Trophoblast cell (in vitro differentiated cells and primary cell): ENCODE results near the gene PDCD2L.
A peak's percentile ranks its signal among the peaks of the same experiment; 100 is the strongest.

Source experiments
- DNase-seq, 2 donors: peaks; one replicate each; pipeline ENCODE4 v3.0.0-alpha.2; 2016
- H2AFZ ChIP-seq: 2 replicates; pipeline ENCODE4 v1.6.1; 2013; ENCODE audit warnings: low read length, moderate library complexity, mild to moderate bottlenecking; ENCODE audit not compliant: insufficient read depth, poor library complexity
- H2AK5ac ChIP-seq: 2 replicates; pipeline ENCODE4 v1.6.1; 2013; ENCODE audit warnings: mild to moderate bottlenecking, low read length
- H2BK120ac ChIP-seq: 2 replicates; pipeline ENCODE4 v1.6.1; 2013; ENCODE audit warnings: low read length, mild to moderate bottlenecking, moderate library complexity; ENCODE audit not compliant: insufficient read depth, poor library complexity
- H2BK12ac ChIP-seq: 2 replicates; pipeline ENCODE4 v1.6.1; 2013; ENCODE audit warnings: mild to moderate bottlenecking, low read length, moderate library complexity
- H2BK5ac ChIP-seq: 2 replicates; pipeline ENCODE4 v1.6.1; 2013; ENCODE audit warnings: low read length, low read depth, moderate library complexity, mild to moderate bottlenecking; ENCODE audit not compliant: poor library complexity
- H3K14ac ChIP-seq: 2 replicates; pipeline ENCODE4 v1.6.1; 2013; ENCODE audit warnings: mild to moderate bottlenecking, low read length
- H3K18ac ChIP-seq: 2 replicates; pipeline ENCODE4 v1.6.1; 2013; ENCODE audit warnings: mild to moderate bottlenecking, low read length
- H3K23ac ChIP-seq: 2 replicates; pipeline ENCODE4 v1.6.1; 2013; ENCODE audit warnings: low read length
- H3K27ac ChIP-seq: 2 replicates; pipeline ENCODE4 v1.5.1; 2013; ENCODE audit warnings: low read depth, mild to moderate bottlenecking, inconsistent platforms, low read length, moderate library complexity
- H3K27me3 ChIP-seq: 2 replicates; pipeline ENCODE4 v1.6.1; 2013; ENCODE audit warnings: inconsistent platforms, mild to moderate bottlenecking, low read length, moderate library complexity; ENCODE audit not compliant: insufficient read depth
- H3K36me3 ChIP-seq, 2 experiments: 1 replicate in 1 of 2; 2 replicates in 1 of 2; pipeline ENCODE4 v1.6.1; 2013; ENCODE audit warnings: low read length in 2 of 2, mild to moderate bottlenecking in 2 of 2, moderate library complexity in 1 of 2; ENCODE audit not compliant: insufficient read depth in 2 of 2, control insufficient read depth in 1 of 2
- H3K4ac ChIP-seq: 2 replicates; pipeline ENCODE4 v1.6.1; 2013; ENCODE audit warnings: low read depth, mild to moderate bottlenecking, low read length, moderate library complexity
- H3K4me1 ChIP-seq, 2 experiments: 1 replicate in 1 of 2; 2 replicates in 1 of 2; pipeline ENCODE4 v1.6.1; 2013; ENCODE audit warnings: low read length in 2 of 2, mild to moderate bottlenecking in 2 of 2, moderate library complexity in 1 of 2; ENCODE audit not compliant: insufficient read depth in 2 of 2, control insufficient read depth in 1 of 2
- H3K4me2 ChIP-seq: 2 replicates; pipeline ENCODE4 v1.6.1; 2013; ENCODE audit warnings: inconsistent platforms, mild to moderate bottlenecking, low read length, moderate library complexity
- H3K4me3 ChIP-seq: 2 replicates; pipeline ENCODE4 v1.5.1; 2013; ENCODE audit warnings: mild to moderate bottlenecking, low read depth, low read length, inconsistent platforms
- H3K79me1 ChIP-seq: one replicate; pipeline ENCODE4 v1.6.1; 2013; ENCODE audit warnings: low read length
- H3K79me2 ChIP-seq: 2 replicates; pipeline ENCODE4 v1.6.1; 2013; ENCODE audit warnings: low read length, mild to moderate bottlenecking; ENCODE audit not compliant: control insufficient read depth, insufficient read depth, poor library complexity
- H3K9ac ChIP-seq: 2 replicates; pipeline ENCODE4 v1.6.1; 2013; ENCODE audit warnings: mild to moderate bottlenecking, low read length
- H3K9me3 ChIP-seq: 2 replicates; pipeline ENCODE4 v1.6.1; 2013; ENCODE audit warnings: low read depth, mild to moderate bottlenecking, control low read depth, inconsistent platforms, low read length; ENCODE audit not compliant: insufficient read depth
- H4K12ac ChIP-seq: 2 replicates; pipeline ENCODE4 v1.6.1; 2013; ENCODE audit warnings: low read depth, mild to moderate bottlenecking, low read length, moderate library complexity
- H4K8ac ChIP-seq: 2 replicates; pipeline ENCODE4 v1.6.1; 2013; ENCODE audit warnings: low read depth, mild to moderate bottlenecking, low read length, moderate library complexity
- H4K91ac ChIP-seq: one replicate; pipeline ENCODE4 v1.6.1; 2013; ENCODE audit warnings: low read depth, mild to moderate bottlenecking, low read length, moderate library complexity
- WGBS: extraction: QIAGEN DNeasy Blood & Tissue Kit; methylation state at CpG from one replicate; pipeline ENCODE4 v1.1.7; 2013; ENCODE audit warnings: missing lambda C conversion rate; ENCODE audit not compliant: insufficient read length, insufficient coverage; ENCODE audit errors: extremely low coverage; 5-methylcytosine and 5-hydroxymethylcytosine counted together

The PDCD2L gene

GRCh38 chr19:34363094-34363493 lies 41.1 kb upstream of the PDCD2L start:
- Histone ChIP-seq H3K79me2 (peaks cover 8% of the 10 kb centered on the region), H3K4me1 (peaks cover 18 to 22% of the 10 kb centered on the region in 2 experiments), H4K12ac (no peak overlapping the region), H3K27me3 (no peaks in the 10 kb centered on the region), H3K4me3 (no peak overlapping the region), H3K23ac (no peak overlapping the region), H4K8ac (no peak overlapping the region), H3K4ac (no peak overlapping the region), H2BK12ac (no peak overlapping the region), H4K91ac (no peak overlapping the region), H3K36me3 (peaks cover 5 to 6% of the 10 kb centered on the region in 2 experiments), H2AK5ac (no peak overlapping the region), H3K79me1 (peaks cover 13% of the 10 kb centered on the region), H2BK120ac (no peak overlapping the region), H3K18ac (no peak overlapping the region), H3K14ac (no peak overlapping the region), H3K4me2 (no peak overlapping the region), H2AFZ (no peak overlapping the region), H3K9me3 (no peaks in the 10 kb centered on the region), H3K27ac (no peak overlapping the region), H3K9ac (no peak overlapping the region), H2BK5ac (no peak overlapping the region)
- WGBS: no CpG with 5 or more reads among the region's 4 CpGs
- DNase-seq: no peak

GRCh38 chr19:34363930-34364329 lies 40.3 kb upstream of the PDCD2L start:
- Histone ChIP-seq H3K23ac (no peak overlapping the region), H2AK5ac (no peak overlapping the region), H3K79me1 (peaks cover 12% of the 10 kb centered on the region), H3K27ac (no peak overlapping the region), H3K79me2 (peaks cover 8% of the 10 kb centered on the region), H3K9me3 (no peaks in the 10 kb centered on the region), H3K4me3 (no peak overlapping the region), H2AFZ (no peak overlapping the region), H4K91ac (no peak overlapping the region), H3K14ac (no peak overlapping the region), H3K36me3 (peaks cover 11% of the 10 kb centered on the region in 2 experiments), H3K18ac (no peak overlapping the region), H2BK12ac (no peak overlapping the region), H3K27me3 (no peaks in the 10 kb centered on the region), H3K4me2 (no peak overlapping the region), H3K4ac (no peak overlapping the region), H2BK120ac (no peak overlapping the region), H4K12ac (no peak overlapping the region), H4K8ac (no peak overlapping the region), H2BK5ac (no peak overlapping the region), H3K4me1 (peaks cover 15 to 16% of the 10 kb centered on the region in 2 experiments), H3K9ac (no peak overlapping the region)
- WGBS: no CpG with 5 or more reads among the region's 5 CpGs
- no peak for DNase-seq

- H3K4me2 ChIP-seq: peak overlapping the region; percentile 94
- H4K12ac ChIP-seq: no peak overlapping the region
- no peak overlapping the region for H3K23ac ChIP-seq
- H3K9ac ChIP-seq: no peak overlapping the region
- H3K27ac ChIP-seq: no peak overlapping the region
- peaks cover 15 to 16% of the 10 kb centered on the region in 2 experiments for H3K4me1 ChIP-seq
- H3K4me3 ChIP-seq: no peak overlapping the region
- H3K27me3 ChIP-seq: no peaks in the 10 kb centered on the region
- no peak overlapping the region for H2BK120ac ChIP-seq
- peaks cover 9% of the 10 kb centered on the region for H3K79me1 ChIP-seq
- peak overlapping the region; percentile 37 for H2AFZ ChIP-seq
- H2AK5ac ChIP-seq: no peak overlapping the region
- no peak overlapping the region for H3K14ac ChIP-seq
- H3K4ac ChIP-seq: no peak overlapping the region
- H2BK5ac ChIP-seq: no peak overlapping the region
- no CpG with 5 or more reads among the region's 11 CpGs for WGBS
- H2BK12ac ChIP-seq: no peak overlapping the region
- peaks cover 8% of the 10 kb centered on the region for H3K79me2 ChIP-seq
- H4K8ac ChIP-seq: peak overlapping the region; percentile 70
- H3K9me3 ChIP-seq: no peaks in the 10 kb centered on the region
- H3K36me3 ChIP-seq: peaks cover 13 to 14% of the 10 kb centered on the region in 2 experiments
- H4K91ac ChIP-seq: peak overlapping the region; percentile 50
- no peak for DNase-seq
- no peak overlapping the region for H3K18ac ChIP-seq
These were observed 39.8 kb upstream of the PDCD2L start for GRCh38 chr19:34364462-34364829.

GRCh38 chr19:34364830-34365462 lies 39.3 kb upstream of the PDCD2L start, which contains the start of gene GPI:
TSS of gene GPI (plus strand) at chr19:34365196. CDS start at chr19:34365267, 71 bp downstream.
- H3K4ac ChIP-seq: peak within 1 kb of the TSS; percentile 82
- DNase-seq: peak in 1 of 2 donors; percentile 30

More at GRCh38 chr19:34364830-34365462, 39.3 kb upstream of the PDCD2L start, which contains the start of gene GPI:
- H3K14ac ChIP-seq: peak within 1 kb of the TSS; percentile 69
- H4K12ac ChIP-seq: peak within 1 kb of the TSS; percentile 10
- H3K27ac ChIP-seq: no peak within 1 kb of the TSS
- H4K91ac ChIP-seq: peak within 1 kb of the TSS; percentile 60
- H2BK120ac ChIP-seq: peak within 1 kb of the TSS; percentile 74
- WGBS: no CpG with 5 or more reads among the region's 67 CpGs
- H3K9me3 ChIP-seq: no peaks in the 10 kb centered on the region
- no peak within 1 kb of the TSS for H3K23ac ChIP-seq
- H3K79me2 ChIP-seq: peaks cover 8% of the 10 kb centered on the region
- H3K4me2 ChIP-seq: peak within 1 kb of the TSS; percentile 94
- peak within 1 kb of the TSS; percentile 86 for H3K4me3 ChIP-seq
- H2BK5ac ChIP-seq: no peak within 1 kb of the TSS
- peak within 1 kb of the TSS; percentile 69 for H3K18ac ChIP-seq
- H3K36me3 ChIP-seq: peaks cover 14 to 16% of the 10 kb centered on the region in 2 experiments
- H3K79me1 ChIP-seq: peaks cover 4% of the 10 kb centered on the region
- H4K8ac ChIP-seq: peak within 1 kb of the TSS; percentile 70
- peak within 1 kb of the TSS; percentile 72 for H2AFZ ChIP-seq
- H3K4me1 ChIP-seq: peaks cover 11 to 12% of the 10 kb centered on the region in 2 experiments
- H3K9ac ChIP-seq: peak within 1 kb of the TSS; percentile 60
- no peak within 1 kb of the TSS for H2BK12ac ChIP-seq
- H3K27me3 ChIP-seq: no peaks in the 10 kb centered on the region
- H2AK5ac ChIP-seq: no peak within 1 kb of the TSS
